Trophoblast cell (in vitro differentiated cells and primary cell): ENCODE results near the gene HSPBP1.

Experiments used
- DNase-seq, 2 donors: peaks; one replicate each; pipeline ENCODE4 v3.0.0-alpha.2; 2016
- H2AFZ ChIP-seq: 2 replicates; pipeline ENCODE4 v1.6.1; 2013; ENCODE audit warnings: low read length, moderate library complexity, mild to moderate bottlenecking; ENCODE audit not compliant: insufficient read depth, poor library complexity
- H2AK5ac ChIP-seq: 2 replicates; pipeline ENCODE4 v1.6.1; 2013; ENCODE audit warnings: mild to moderate bottlenecking, low read length
- H2BK120ac ChIP-seq: 2 replicates; pipeline ENCODE4 v1.6.1; 2013; ENCODE audit warnings: low read length, mild to moderate bottlenecking, moderate library complexity; ENCODE audit not compliant: insufficient read depth, poor library complexity
- H2BK12ac ChIP-seq: 2 replicates; pipeline ENCODE4 v1.6.1; 2013; ENCODE audit warnings: mild to moderate bottlenecking, low read length, moderate library complexity
- H2BK5ac ChIP-seq: 2 replicates; pipeline ENCODE4 v1.6.1; 2013; ENCODE audit warnings: low read length, low read depth, moderate library complexity, mild to moderate bottlenecking; ENCODE audit not compliant: poor library complexity
- H3K14ac ChIP-seq: 2 replicates; pipeline ENCODE4 v1.6.1; 2013; ENCODE audit warnings: mild to moderate bottlenecking, low read length
- H3K18ac ChIP-seq: 2 replicates; pipeline ENCODE4 v1.6.1; 2013; ENCODE audit warnings: mild to moderate bottlenecking, low read length
- H3K23ac ChIP-seq: 2 replicates; pipeline ENCODE4 v1.6.1; 2013; ENCODE audit warnings: low read length
- H3K27ac ChIP-seq: 2 replicates; pipeline ENCODE4 v1.5.1; 2013; ENCODE audit warnings: low read depth, mild to moderate bottlenecking, inconsistent platforms, low read length, moderate library complexity
- H3K27me3 ChIP-seq: 2 replicates; pipeline ENCODE4 v1.6.1; 2013; ENCODE audit warnings: inconsistent platforms, mild to moderate bottlenecking, low read length, moderate library complexity; ENCODE audit not compliant: insufficient read depth
- H3K36me3 ChIP-seq, 2 experiments: 1 replicate in 1 of 2; 2 replicates in 1 of 2; pipeline ENCODE4 v1.6.1; 2013; ENCODE audit warnings: low read length in 2 of 2, mild to moderate bottlenecking in 2 of 2, moderate library complexity in 1 of 2; ENCODE audit not compliant: insufficient read depth in 2 of 2, control insufficient read depth in 1 of 2
- H3K4ac ChIP-seq: 2 replicates; pipeline ENCODE4 v1.6.1; 2013; ENCODE audit warnings: low read depth, mild to moderate bottlenecking, low read length, moderate library complexity
- H3K4me1 ChIP-seq, 2 experiments: 1 replicate in 1 of 2; 2 replicates in 1 of 2; pipeline ENCODE4 v1.6.1; 2013; ENCODE audit warnings: low read length in 2 of 2, mild to moderate bottlenecking in 2 of 2, moderate library complexity in 1 of 2; ENCODE audit not compliant: insufficient read depth in 2 of 2, control insufficient read depth in 1 of 2
- H3K4me2 ChIP-seq: 2 replicates; pipeline ENCODE4 v1.6.1; 2013; ENCODE audit warnings: inconsistent platforms, mild to moderate bottlenecking, low read length, moderate library complexity
- H3K4me3 ChIP-seq: 2 replicates; pipeline ENCODE4 v1.5.1; 2013; ENCODE audit warnings: mild to moderate bottlenecking, low read depth, low read length, inconsistent platforms
- H3K79me1 ChIP-seq: one replicate; pipeline ENCODE4 v1.6.1; 2013; ENCODE audit warnings: low read length
- H3K79me2 ChIP-seq: 2 replicates; pipeline ENCODE4 v1.6.1; 2013; ENCODE audit warnings: low read length, mild to moderate bottlenecking; ENCODE audit not compliant: control insufficient read depth, insufficient read depth, poor library complexity
- H3K9ac ChIP-seq: 2 replicates; pipeline ENCODE4 v1.6.1; 2013; ENCODE audit warnings: mild to moderate bottlenecking, low read length
- H3K9me3 ChIP-seq: 2 replicates; pipeline ENCODE4 v1.6.1; 2013; ENCODE audit warnings: low read depth, mild to moderate bottlenecking, control low read depth, inconsistent platforms, low read length; ENCODE audit not compliant: insufficient read depth
- H4K12ac ChIP-seq: 2 replicates; pipeline ENCODE4 v1.6.1; 2013; ENCODE audit warnings: low read depth, mild to moderate bottlenecking, low read length, moderate library complexity
- H4K8ac ChIP-seq: 2 replicates; pipeline ENCODE4 v1.6.1; 2013; ENCODE audit warnings: low read depth, mild to moderate bottlenecking, low read length, moderate library complexity
- H4K91ac ChIP-seq: one replicate; pipeline ENCODE4 v1.6.1; 2013; ENCODE audit warnings: low read depth, mild to moderate bottlenecking, low read length, moderate library complexity
- WGBS: extraction: QIAGEN DNeasy Blood & Tissue Kit; methylation state at CpG from one replicate; pipeline ENCODE4 v1.1.7; 2013; ENCODE audit warnings: missing lambda C conversion rate; ENCODE audit not compliant: insufficient read length, insufficient coverage; ENCODE audit errors: extremely low coverage; 5-methylcytosine and 5-hydroxymethylcytosine counted together

Gene HSPBP1

GRCh38 chr19:55224038-55224665, 55.8 kb downstream of the HSPBP1 start:
- Histone ChIP-seq H2AK5ac (no peak overlapping the region), H4K8ac (no peak overlapping the region), H2BK5ac (no peak overlapping the region), H3K4ac (no peak overlapping the region), H3K4me2 (no peak overlapping the region), H2AFZ (no peak overlapping the region), H3K4me1 (no peaks in the 10 kb centered on the region), H3K27ac (no peak overlapping the region), H2BK120ac (no peak overlapping the region), H3K9ac (no peak overlapping the region), H3K4me3 (no peak overlapping the region), H3K14ac (no peak overlapping the region), H4K91ac (no peak overlapping the region), H3K79me2 (no peaks in the 10 kb centered on the region), H3K36me3 (peaks cover 28 to 31% of the 10 kb centered on the region in 2 experiments), H3K79me1 (no peaks in the 10 kb centered on the region), H3K9me3 (peaks cover 3% of the 10 kb centered on the region), H3K18ac (no peak overlapping the region), H2BK12ac (no peak overlapping the region), H3K27me3 (no peaks in the 10 kb centered on the region), H4K12ac (no peak overlapping the region), H3K23ac (no peak overlapping the region)
- DNase-seq: no peak
- no CpG with 5 or more reads among the region's 26 CpGs for WGBS

- H2BK12ac ChIP-seq: no peak overlapping the region
- H3K23ac ChIP-seq: no peak overlapping the region
- H3K9ac ChIP-seq: no peak overlapping the region
- H2BK5ac ChIP-seq: no peak overlapping the region
- no peak overlapping the region for H4K8ac ChIP-seq
- H3K9me3 ChIP-seq: peaks cover 3% of the 10 kb centered on the region
- H3K36me3 ChIP-seq: peaks cover 22 to 24% of the 10 kb centered on the region in 2 experiments
- no peak overlapping the region for H4K12ac ChIP-seq
- no CpG with 5 or more reads among the region's 17 CpGs for WGBS
- no peak overlapping the region for H3K27ac ChIP-seq
- H3K27me3 ChIP-seq: no peaks in the 10 kb centered on the region
- H3K4ac ChIP-seq: no peak overlapping the region
- no peak overlapping the region for H3K18ac ChIP-seq
- H3K79me1 ChIP-seq: no peaks in the 10 kb centered on the region
- H3K79me2 ChIP-seq: no peaks in the 10 kb centered on the region
- H2AFZ ChIP-seq: no peak overlapping the region
- H2BK120ac ChIP-seq: no peak overlapping the region
- H3K4me2 ChIP-seq: no peak overlapping the region
- H3K4me3 ChIP-seq: no peak overlapping the region
- H4K91ac ChIP-seq: no peak overlapping the region
- no peak overlapping the region for H2AK5ac ChIP-seq
- peak in 1 of 2 donors; percentile 45 for DNase-seq
- no peaks in the 10 kb centered on the region for H3K4me1 ChIP-seq
- H3K14ac ChIP-seq: no peak overlapping the region
These were observed 56.4 kb downstream of the HSPBP1 start for GRCh38 chr19:55223291-55224037.

- no peak for DNase-seq
- no peak overlapping the region for H3K14ac ChIP-seq
- H2BK5ac ChIP-seq: no peak overlapping the region
- H3K27ac ChIP-seq: no peak overlapping the region
- no peak overlapping the region for H3K4me3 ChIP-seq
- H2BK12ac ChIP-seq: no peak overlapping the region
- no peak overlapping the region for H2AFZ ChIP-seq
- H2AK5ac ChIP-seq: no peak overlapping the region
- H3K23ac ChIP-seq: no peak overlapping the region
- no peaks in the 10 kb centered on the region for H3K79me2 ChIP-seq
- whole genome bisulfite sequencing: no CpG with 5 or more reads among the region's 9 CpGs
- no peak overlapping the region for H4K91ac ChIP-seq
- H2BK120ac ChIP-seq: no peak overlapping the region
- no peak overlapping the region for H4K8ac ChIP-seq
- peaks cover 0 to 6% of the 10 kb centered on the region in 2 experiments for H3K36me3 ChIP-seq
- no peak overlapping the region for H4K12ac ChIP-seq
- no peak overlapping the region for H3K4ac ChIP-seq
- peaks cover 3% of the 10 kb centered on the region for H3K79me1 ChIP-seq
- no peak overlapping the region for H3K4me2 ChIP-seq
- H3K4me1 ChIP-seq: peaks cover 5 to 6% of the 10 kb centered on the region in 2 experiments
- H3K9me3 ChIP-seq: peaks cover 3% of the 10 kb centered on the region
- H3K27me3 ChIP-seq: no peaks in the 10 kb centered on the region
- H3K18ac ChIP-seq: no peak overlapping the region
- no peak overlapping the region for H3K9ac ChIP-seq
These were observed 59.4 kb downstream of the HSPBP1 start for GRCh38 chr19:55220525-55220924.

- peak overlapping the region; percentile 62 for H3K4me3 ChIP-seq
- DNase-seq: peak; percentile 94 to 95
- H2BK12ac ChIP-seq: no peak overlapping the region
- peak overlapping the region; percentile 4 for H2BK5ac ChIP-seq
- H2BK120ac ChIP-seq: peak overlapping the region; percentile 7
- no peaks in the 10 kb centered on the region for H3K36me3 ChIP-seq
- H3K14ac ChIP-seq: peak overlapping the region; percentile 8
- peak overlapping the region; percentile 40 for H2AFZ ChIP-seq
- peaks cover 5 to 6% of the 10 kb centered on the region in 2 experiments for H3K4me1 ChIP-seq
- no peaks in the 10 kb centered on the region for H3K79me2 ChIP-seq
- H4K8ac ChIP-seq: no peak overlapping the region
- H3K9ac ChIP-seq: no peak overlapping the region
- no peak overlapping the region for H3K18ac ChIP-seq
- peaks cover 3% of the 10 kb centered on the region for H3K79me1 ChIP-seq
- peaks cover 6% of the 10 kb centered on the region for H3K9me3 ChIP-seq
- H3K23ac ChIP-seq: no peak overlapping the region
- H4K12ac ChIP-seq: no peak overlapping the region
- no peak overlapping the region for H3K4ac ChIP-seq
- peak overlapping the region; percentile 30 for H3K27ac ChIP-seq
- WGBS: no CpG with 5 or more reads among the region's 36 CpGs
- no peaks in the 10 kb centered on the region for H3K27me3 ChIP-seq
- H3K4me2 ChIP-seq: peak overlapping the region; percentile 69
- H4K91ac ChIP-seq: no peak overlapping the region
- H2AK5ac ChIP-seq: no peak overlapping the region
These were observed 63.3 kb downstream of the HSPBP1 start for GRCh38 chr19:55216461-55217198.
